Cardiac fibroblast (primary cell): ENCODE measurements around the gene UBE2K.
"Not testable (repeated sequence)": the region's sequence is repeated elsewhere in the genome, so short reads cannot be mapped to it uniquely, and the experiment has no call there.

Source experiments
- DNase-seq, 2 donors: peaks; one replicate each; pipeline versions ENCODE4 v3.0.0 to v3.0.0-alpha.2; 2010; ENCODE audit warnings: low read depth in 2 of 2
- H3K4me3 ChIP-seq, 2 donors: replicated peaks in 1 of 2; 1 replicate in 1 of 2; 2 replicates in 1 of 2; pipeline ENCODE4 v1.5.1; 2011; ENCODE audit warnings: low read depth in 2 of 2, low read length in 2 of 2, mild to moderate bottlenecking in 2 of 2, moderate library complexity in 1 of 2
- CTCF ChIP-seq: IDR thresholded peaks from one replicate; pipeline ENCODE4 v1.5.1; 2011; ENCODE audit warnings: low read depth, mild to moderate bottlenecking, low read length, inconsistent platforms

UBE2K gene

GRCh38 chr4:39716356-39716755, 18.4 kb downstream of the UBE2K start:
- TF ChIP-seq CTCF: no peak
- no peak for DNase-seq
- no peak overlapping the region for H3K4me3 ChIP-seq

GRCh38 chr4:39717743-39718142, 19.8 kb downstream of the UBE2K start:
- not testable (repeated sequence) for DNase-seq, H3K4me3 ChIP-seq

GRCh38 chr4:39718366-39719323, 20.7 kb downstream of the UBE2K start:
- no peak overlapping the region for H3K4me3 ChIP-seq
- no peak for DNase-seq
- no peak for TF ChIP-seq CTCF

GRCh38 chr4:39719804-39720580, 22.1 kb downstream of the UBE2K start:
- no peak overlapping the region for H3K4me3 ChIP-seq
- DNase-seq: peak in 1 of 2 donors; percentile 33
- no peak for TF ChIP-seq CTCF

GRCh38 chr4:39721273-39721672, 23.3 kb downstream of the UBE2K start:
- not testable (repeated sequence) for H3K4me3 ChIP-seq, DNase-seq

GRCh38 chr4:39721788-39722187, 23.9 kb downstream of the UBE2K start:
- TF ChIP-seq CTCF: no peak
- DNase-seq: no peak
- H3K4me3 ChIP-seq: no peak overlapping the region

- TF ChIP-seq CTCF: no peak
- DNase-seq: peak; percentile 50 to 74
- H3K4me3 ChIP-seq: no peak overlapping the region
Measured at GRCh38 chr4:39729557-39729956, 31.6 kb downstream of the UBE2K start.
